Activated gamma-delta T cell treated with Interleukin-2 at 50 U/mL for 16 hours (primary cell): Measurements from ENCODE around the gene DOCK2.
"Not testable (repeated sequence)": the region's sequence is repeated elsewhere in the genome, so short reads cannot be mapped to it uniquely, and the experiment has no call there.

ENCODE experiments used
- DNase-seq: peaks from one replicate; pipeline ENCODE4 v3.0.0-alpha.2; 2020

Gene DOCK2

GRCh38 chr5:169641253-169641652, 4.2 kb downstream of the DOCK2 start:
- no peak for DNase-seq

GRCh38 chr5:169646856-169647255, 9.8 kb downstream of the DOCK2 start:
- no peak for DNase-seq

GRCh38 chr5:169647566-169647965, 10.5 kb downstream of the DOCK2 start:
- DNase-seq: no peak

GRCh38 chr5:169648725-169649310, 11.7 kb downstream of the DOCK2 start:
- no peak for DNase-seq

GRCh38 chr5:169649486-169649885, 12.4 kb downstream of the DOCK2 start:
- DNase-seq: no peak

- no peak for DNase-seq
These were observed 13.7 kb downstream of the DOCK2 start for GRCh38 chr5:169650701-169651331.

- no peak for DNase-seq
These were observed 14.5 kb downstream of the DOCK2 start for GRCh38 chr5:169651526-169651925.

GRCh38 chr5:169652057-169652456, 15.0 kb downstream of the DOCK2 start:
- no peak for DNase-seq

GRCh38 chr5:169653091-169653490, 16.0 kb downstream of the DOCK2 start:
- no peak for DNase-seq

GRCh38 chr5:169655353-169655752, 18.3 kb downstream of the DOCK2 start:
- no peak for DNase-seq

GRCh38 chr5:169656125-169656901, 19.2 kb downstream of the DOCK2 start:
- no peak for DNase-seq

- DNase-seq: no peak
These were observed 20.1 kb downstream of the DOCK2 start for GRCh38 chr5:169657127-169657526.

- not testable (repeated sequence) for DNase-seq
These were observed 25.4 kb downstream of the DOCK2 start for GRCh38 chr5:169662451-169662850.

GRCh38 chr5:169663537-169663936, 26.5 kb downstream of the DOCK2 start:
- no peak for DNase-seq

- DNase-seq: no peak
These were observed 29.3 kb downstream of the DOCK2 start for GRCh38 chr5:169666365-169666764.

GRCh38 chr5:169667896-169668674, 31.0 kb downstream of the DOCK2 start:
- DNase-seq: no peak

GRCh38 chr5:169668732-169669131, 31.7 kb downstream of the DOCK2 start:
- no peak for DNase-seq

- no peak for DNase-seq
These were observed 33.9 kb downstream of the DOCK2 start for GRCh38 chr5:169670769-169671525.

- no peak for DNase-seq
These were observed 45.0 kb downstream of the DOCK2 start for GRCh38 chr5:169682026-169682425.

- no peak for DNase-seq
These were observed 49.1 kb downstream of the DOCK2 start for GRCh38 chr5:169686137-169686536.

- DNase-seq: no peak
These were observed 51.0 kb downstream of the DOCK2 start for GRCh38 chr5:169688106-169688505.

- no peak for DNase-seq
These were observed 54.4 kb downstream of the DOCK2 start for GRCh38 chr5:169691471-169691870.
